Glutamatergic neuron (in vitro differentiated cells): ENCODE measurements around the gene GPATCH3. TPM values are rescaled to one million over a fixed set of nuclear protein-coding genes. Genes with fewer than 3 reads are reported as not detected.
A peak's percentile ranks its signal among the peaks of the same experiment; 100 is the strongest.

ENCODE experiments used
- DNase-seq: peaks from one replicate; pipeline ENCODE4 v3.0.0; 2022
- H3K27ac Mint-ChIP-seq: one replicate; pipeline ENCODE4 v1.8.0; 2020; ENCODE audit warnings: mild to moderate bottlenecking, mixed read lengths, inconsistent platforms; ENCODE audit not compliant: unreplicated experiment
- H3K27me3 Mint-ChIP-seq: one replicate; pipeline ENCODE4 v1.8.0; 2020; ENCODE audit warnings: mild to moderate bottlenecking, moderate library complexity, mixed read lengths, inconsistent platforms; ENCODE audit not compliant: unreplicated experiment
- H3K36me3 Mint-ChIP-seq: one replicate; pipeline ENCODE4 v1.8.0; 2020; ENCODE audit warnings: mild to moderate bottlenecking, mixed read lengths, inconsistent platforms; ENCODE audit not compliant: unreplicated experiment
- H3K4me1 Mint-ChIP-seq: one replicate; pipeline ENCODE4 v1.8.0; 2020; ENCODE audit warnings: mild to moderate bottlenecking, low read depth, mixed read lengths, inconsistent platforms; ENCODE audit not compliant: unreplicated experiment
- H3K4me3 Mint-ChIP-seq: one replicate; pipeline ENCODE4 v1.8.0; 2020; ENCODE audit warnings: mild to moderate bottlenecking, mixed read lengths, inconsistent platforms; ENCODE audit not compliant: unreplicated experiment
- H3K9me3 Mint-ChIP-seq: one replicate; pipeline ENCODE4 v1.8.0; 2020; ENCODE audit warnings: mild to moderate bottlenecking, moderate library complexity, mixed read lengths, inconsistent platforms; ENCODE audit not compliant: unreplicated experiment
- CTCF ChIP-seq: fragments of 200-600 bp; sonication (generic); IDR thresholded peaks from one replicate; pipeline ENCODE4 v1.5.0; 2021; ENCODE audit not compliant: partially characterized antibody, unreplicated experiment
- total RNA-seq: library from RNA; stranded (reverse); fragmentation: NEBNext Ultra II Directional; extraction: Animal tissue kit (Norgen Biotek cat#: 25700); gene quantifications from one replicate; pipeline ENCODE4 v1.2.1, GENCODE V29; 2021; ENCODE audit not compliant: unreplicated experiment

GPATCH3 gene
- total RNA-seq, 1 donor from 2014 or later, result 17.3 TPM

GRCh38 chr1:26861889-26862378 lies 38.3 kb downstream of the GPATCH3 start:
- peaks cover 13% of the 10 kb centered on the region for H3K27me3 Mint-ChIP-seq
- no peaks in the 10 kb centered on the region for H3K9me3 Mint-ChIP-seq
- TF ChIP-seq CTCF, result no peak

GRCh38 chr1:26861286-26861701 lies 39.0 kb downstream of the GPATCH3 start:
- no peaks in the 10 kb centered on the region for H3K9me3 Mint-ChIP-seq
- no peak overlapping the region for H3K27ac Mint-ChIP-seq
- H3K4me1 Mint-ChIP-seq, result peaks cover 28% of the 10 kb centered on the region
- peaks cover 16% of the 10 kb centered on the region for H3K27me3 Mint-ChIP-seq
- no peaks in the 10 kb centered on the region for H3K36me3 Mint-ChIP-seq
- TF ChIP-seq CTCF, result no peak
- DNase-seq, result no peak
- H3K4me3 Mint-ChIP-seq, result peak overlapping the region; percentile 30

More at GRCh38 chr1:26861889-26862378, 38.3 kb downstream of the GPATCH3 start:
- no peak for DNase-seq
- H3K4me1 Mint-ChIP-seq, result peaks cover 22% of the 10 kb centered on the region
- no peak overlapping the region for H3K4me3 Mint-ChIP-seq
- H3K27ac Mint-ChIP-seq, result no peak overlapping the region
- H3K36me3 Mint-ChIP-seq, result no peaks in the 10 kb centered on the region

GRCh38 chr1:26858891-26859640 lies 41.2 kb downstream of the GPATCH3 start:
- peak overlapping the region; percentile 34 for H3K4me3 Mint-ChIP-seq
- no peak overlapping the region for H3K27ac Mint-ChIP-seq
- H3K4me1 Mint-ChIP-seq, result peaks cover 37% of the 10 kb centered on the region
- H3K36me3 Mint-ChIP-seq, result no peaks in the 10 kb centered on the region
- no peak for TF ChIP-seq CTCF
- H3K9me3 Mint-ChIP-seq, result no peaks in the 10 kb centered on the region
- DNase-seq, result no peak
- peaks cover 14% of the 10 kb centered on the region for H3K27me3 Mint-ChIP-seq

GRCh38 chr1:26858160-26858559 lies 42.1 kb downstream of the GPATCH3 start:
- Mint-ChIP-seq H3K27ac (peak overlapping the region; percentile 89), H3K27me3 (peaks cover 14% of the 10 kb centered on the region), H3K36me3 (no peaks in the 10 kb centered on the region)

More at GRCh38 chr1:26858160-26858559, 42.1 kb downstream of the GPATCH3 start:
- no peak for DNase-seq
- no peaks in the 10 kb centered on the region for H3K9me3 Mint-ChIP-seq
- no peak for TF ChIP-seq CTCF
- peak overlapping the region; percentile 42 for H3K4me3 Mint-ChIP-seq
- peaks cover 37% of the 10 kb centered on the region for H3K4me1 Mint-ChIP-seq
